Measurements from ENCODE around the gene CACNA1I.

DNA sequence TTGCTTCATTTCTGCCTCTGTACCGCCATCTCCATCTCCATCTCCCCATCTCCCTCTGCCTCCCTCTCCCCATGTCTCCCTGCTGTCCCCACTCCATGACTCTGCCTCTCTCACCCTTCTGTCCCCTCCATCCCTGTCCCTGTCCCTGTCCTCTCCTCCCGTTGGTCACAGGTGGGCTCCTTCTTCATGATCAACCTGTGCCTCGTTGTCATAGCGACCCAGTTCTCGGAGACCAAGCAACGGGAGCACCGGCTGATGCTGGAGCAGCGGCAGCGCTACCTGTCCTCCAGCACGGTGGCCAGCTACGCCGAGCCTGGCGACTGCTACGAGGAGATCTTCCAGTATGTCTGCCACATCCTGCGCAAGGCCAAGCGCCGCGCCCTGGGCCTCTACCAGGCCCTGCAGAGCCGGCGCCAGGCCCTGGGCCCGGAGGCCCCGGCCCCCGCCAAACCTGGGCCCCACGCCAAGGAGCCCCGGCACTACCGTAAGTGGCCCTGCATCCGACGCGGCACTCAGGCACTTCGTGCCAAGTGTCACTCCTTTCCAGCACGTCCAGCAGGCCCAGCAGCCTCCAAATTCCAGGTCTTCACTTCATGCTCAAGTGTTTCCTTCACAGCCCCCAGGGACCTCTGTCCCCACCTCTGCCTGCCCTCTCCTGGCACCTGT is 76.0 kb downstream of the CACNA1I start:
- TF ChIP-seq, protein P1, sequence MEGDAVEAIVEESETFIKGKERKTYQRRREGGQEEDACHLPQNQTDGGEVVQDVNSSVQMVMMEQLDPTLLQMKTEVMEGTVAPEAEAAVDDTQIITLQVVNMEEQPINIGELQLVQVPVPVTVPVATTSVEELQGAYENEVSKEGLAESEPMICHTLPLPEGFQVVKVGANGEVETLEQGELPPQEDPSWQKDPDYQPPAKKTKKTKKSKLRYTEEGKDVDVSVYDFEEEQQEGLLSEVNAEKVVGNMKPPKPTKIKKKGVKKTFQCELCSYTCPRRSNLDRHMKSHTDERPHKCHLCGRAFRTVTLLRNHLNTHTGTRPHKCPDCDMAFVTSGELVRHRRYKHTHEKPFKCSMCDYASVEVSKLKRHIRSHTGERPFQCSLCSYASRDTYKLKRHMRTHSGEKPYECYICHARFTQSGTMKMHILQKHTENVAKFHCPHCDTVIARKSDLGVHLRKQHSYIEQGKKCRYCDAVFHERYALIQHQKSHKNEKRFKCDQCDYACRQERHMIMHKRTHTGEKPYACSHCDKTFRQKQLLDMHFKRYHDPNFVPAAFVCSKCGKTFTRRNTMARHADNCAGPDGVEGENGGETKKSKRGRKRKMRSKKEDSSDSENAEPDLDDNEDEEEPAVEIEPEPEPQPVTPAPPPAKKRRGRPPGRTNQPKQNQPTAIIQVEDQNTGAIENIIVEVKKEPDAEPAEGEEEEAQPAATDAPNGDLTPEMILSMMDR (IDR thresholded peaks at IDR 0.05): no peak
- TF ChIP-seq POLR2A (IDR thresholded peaks at IDR 0.05; ENCODE audit: low read depth): no peak

Data from esophagus muscularis mucosa (tissue), 3 donors.